ENCODE measurements around the gene CTSD. TPM values are rescaled to one million over a fixed set of nuclear protein-coding genes. Genes with fewer than 3 reads are reported as not detected.

CTSD gene
- polyA plus RNA-seq, 4 donors, result 537 to 799 (median 556) TPM

GRCh38 chr11:1734641-1735081 is 29.1 kb downstream of the CTSD start:
- peaks cover 1 to 11% of the 10 kb centered on the region in 2 donors for H3K9me3 ChIP-seq (ENCODE audit: control insufficient read depth in 2 of 2, insufficient read depth in 1 of 2, low read depth in 1 of 2, low read length in 1 of 2)
- DNase-seq, result no peak
- no peak overlapping the region for H3K27ac ChIP-seq (ENCODE audit: low read depth in 1 of 3, low read length in 2 of 3)
- no peak for FAIRE-seq
- no peaks in the 10 kb centered on the region for H3K36me3 ChIP-seq (ENCODE audit: control insufficient read depth in 3 of 3, insufficient read depth in 2 of 3, low read depth in 1 of 3, low read length in 3 of 3)
- H3K4me3 ChIP-seq (ENCODE audit: low read depth in 1 of 3, low read length in 3 of 3), result no peak overlapping the region
- 59 to 66% (median 60%) methylated on average over 10 of the region's 10 CpGs for WGBS, 3 donors
- peaks cover 0 to 35% (median 5%) of the 10 kb centered on the region in 3 donors for H3K27me3 ChIP-seq (ENCODE audit: control insufficient read depth in 3 of 3, insufficient read depth in 3 of 3, low read length in 3 of 3)
- no peaks in the 10 kb centered on the region for H3K4me1 ChIP-seq (ENCODE audit: control insufficient read depth in 3 of 3, insufficient read depth in 2 of 3, low read depth in 1 of 3, low read length in 2 of 3)

GRCh38 chr11:1733716-1734640 is 29.7 kb downstream of the CTSD start:
- no peaks in the 10 kb centered on the region for H3K36me3 ChIP-seq (ENCODE audit: control insufficient read depth in 3 of 3, insufficient read depth in 2 of 3, low read depth in 1 of 3, low read length in 3 of 3)
- DNase-seq, result no peak
- H3K4me1 ChIP-seq (ENCODE audit: control insufficient read depth in 3 of 3, insufficient read depth in 2 of 3, low read depth in 1 of 3, low read length in 2 of 3), result no peaks in the 10 kb centered on the region
- H3K9me3 ChIP-seq (ENCODE audit: control insufficient read depth in 2 of 2, insufficient read depth in 1 of 2, low read depth in 1 of 2, low read length in 1 of 2), result peaks cover 1 to 11% of the 10 kb centered on the region in 2 donors
- no peak overlapping the region for H3K27ac ChIP-seq (ENCODE audit: low read depth in 1 of 3, low read length in 2 of 3)
- peaks cover 0 to 33% (median 6%) of the 10 kb centered on the region in 3 donors for H3K27me3 ChIP-seq (ENCODE audit: control insufficient read depth in 3 of 3, insufficient read depth in 3 of 3, low read length in 3 of 3)
- 71 to 76% (median 73%) methylated on average over 27 to 28 of the region's 28 CpGs for WGBS, 3 donors
- no peak for FAIRE-seq
- H3K4me3 ChIP-seq (ENCODE audit: low read depth in 1 of 3, low read length in 3 of 3), result no peak overlapping the region

GRCh38 chr11:1733009-1733715 is 30.6 kb downstream of the CTSD start:
- DNase-seq, result no peak

GRCh38 chr11:1732418-1733008 is 31.2 kb downstream of the CTSD start:
- H3K36me3 ChIP-seq (ENCODE audit: control insufficient read depth in 3 of 3, insufficient read depth in 2 of 3, low read depth in 1 of 3, low read length in 3 of 3), result no peaks in the 10 kb centered on the region
- no peak overlapping the region for H3K4me3 ChIP-seq (ENCODE audit: low read depth in 1 of 3, low read length in 3 of 3)
- FAIRE-seq (no peak), DNase-seq (no peak)
- no peak overlapping the region for H3K27ac ChIP-seq (ENCODE audit: low read depth in 1 of 3, low read length in 2 of 3)
- H3K9me3 ChIP-seq (ENCODE audit: control insufficient read depth in 2 of 2, insufficient read depth in 1 of 2, low read depth in 1 of 2, low read length in 1 of 2), result peaks cover 1 to 11% of the 10 kb centered on the region in 2 donors
- H3K4me1 ChIP-seq (ENCODE audit: control insufficient read depth in 3 of 3, insufficient read depth in 2 of 3, low read depth in 1 of 3, low read length in 2 of 3), result no peaks in the 10 kb centered on the region
- peaks cover 0 to 30% (median 9%) of the 10 kb centered on the region in 3 donors for H3K27me3 ChIP-seq (ENCODE audit: control insufficient read depth in 3 of 3, insufficient read depth in 3 of 3, low read length in 3 of 3)
- WGBS, 3 donors, result 34 to 46% (median 44%) methylated on average over 13 of the region's 13 CpGs

More at GRCh38 chr11:1733009-1733715, 30.6 kb downstream of the CTSD start:
- Histone ChIP-seq H3K9me3 (ENCODE audit: control insufficient read depth in 2 of 2, insufficient read depth in 1 of 2, low read depth in 1 of 2, low read length in 1 of 2) (peaks cover 1 to 11% of the 10 kb centered on the region in 2 donors), H3K27ac (ENCODE audit: low read depth in 1 of 3, low read length in 2 of 3) (no peak overlapping the region), H3K36me3 (ENCODE audit: control insufficient read depth in 3 of 3, insufficient read depth in 2 of 3, low read depth in 1 of 3, low read length in 3 of 3) (no peaks in the 10 kb centered on the region), H3K4me3 (ENCODE audit: low read depth in 1 of 3, low read length in 3 of 3) (no peak overlapping the region), H3K27me3 (ENCODE audit: control insufficient read depth in 3 of 3, insufficient read depth in 3 of 3, low read length in 3 of 3) (peaks cover 0 to 32% (median 8%) of the 10 kb centered on the region in 3 donors), H3K4me1 (ENCODE audit: control insufficient read depth in 3 of 3, insufficient read depth in 2 of 3, low read depth in 1 of 3, low read length in 2 of 3) (no peaks in the 10 kb centered on the region)
- FAIRE-seq, result no peak
- WGBS, 3 donors, result 40 to 72% (median 62%) methylated on average over 14 of the region's 14 CpGs

GRCh38 chr11:1731451-1732059 is 32.2 kb downstream of the CTSD start:
- WGBS, 3 donors, result 81 to 93% (median 89%) methylated on average over 5 of the region's 5 CpGs
- no peak overlapping the region for H3K4me3 ChIP-seq (ENCODE audit: low read depth in 1 of 3, low read length in 3 of 3)
- no peak for DNase-seq
- FAIRE-seq, result no peak
- H3K9me3 ChIP-seq (ENCODE audit: control insufficient read depth in 2 of 2, insufficient read depth in 1 of 2, low read depth in 1 of 2, low read length in 1 of 2), result peaks cover 0 to 4% of the 10 kb centered on the region in 2 donors
- peaks cover 0 to 31% (median 4%) of the 10 kb centered on the region in 3 donors for H3K27me3 ChIP-seq (ENCODE audit: control insufficient read depth in 3 of 3, insufficient read depth in 3 of 3, low read length in 3 of 3)
- H3K27ac ChIP-seq (ENCODE audit: low read depth in 1 of 3, low read length in 2 of 3), result no peak overlapping the region
- H3K36me3 ChIP-seq (ENCODE audit: control insufficient read depth in 3 of 3, insufficient read depth in 2 of 3, low read depth in 1 of 3, low read length in 3 of 3), result no peaks in the 10 kb centered on the region
- H3K4me1 ChIP-seq (ENCODE audit: control insufficient read depth in 3 of 3, insufficient read depth in 2 of 3, low read depth in 1 of 3, low read length in 2 of 3), result no peaks in the 10 kb centered on the region

GRCh38 chr11:1730059-1730629 is 33.6 kb downstream of the CTSD start:
- Histone ChIP-seq H3K36me3 (ENCODE audit: control insufficient read depth in 3 of 3, insufficient read depth in 2 of 3, low read depth in 1 of 3, low read length in 3 of 3) (no peaks in the 10 kb centered on the region), H3K4me3 (ENCODE audit: low read depth in 1 of 3, low read length in 3 of 3) (no peak overlapping the region), H3K4me1 (ENCODE audit: control insufficient read depth in 3 of 3, insufficient read depth in 2 of 3, low read depth in 1 of 3, low read length in 2 of 3) (no peaks in the 10 kb centered on the region), H3K27ac (ENCODE audit: low read depth in 1 of 3, low read length in 2 of 3) (no peak overlapping the region), H3K9me3 (ENCODE audit: control insufficient read depth in 2 of 2, insufficient read depth in 1 of 2, low read depth in 1 of 2, low read length in 1 of 2) (no peaks in the 10 kb centered on the region), H3K27me3 (ENCODE audit: control insufficient read depth in 3 of 3, insufficient read depth in 3 of 3, low read length in 3 of 3) (peaks cover 0 to 34% (median 3%) of the 10 kb centered on the region in 3 donors)
- 67 to 69% (median 69%) methylated on average over 11 of the region's 11 CpGs for WGBS, 3 donors
- FAIRE-seq (no peak), DNase-seq (no peak)

GRCh38 chr11:1729692-1730011 is 34.1 kb downstream of the CTSD start:
- 63 to 70% (median 65%) methylated on average over 9 of the region's 9 CpGs for WGBS, 3 donors
- H3K36me3 ChIP-seq (ENCODE audit: control insufficient read depth in 3 of 3, insufficient read depth in 2 of 3, low read depth in 1 of 3, low read length in 3 of 3), result no peaks in the 10 kb centered on the region
- no peaks in the 10 kb centered on the region for H3K9me3 ChIP-seq (ENCODE audit: control insufficient read depth in 2 of 2, insufficient read depth in 1 of 2, low read depth in 1 of 2, low read length in 1 of 2)
- H3K4me3 ChIP-seq (ENCODE audit: low read depth in 1 of 3, low read length in 3 of 3), result no peak overlapping the region
- no peak overlapping the region for H3K27ac ChIP-seq (ENCODE audit: low read depth in 1 of 3, low read length in 2 of 3)
- H3K4me1 ChIP-seq (ENCODE audit: control insufficient read depth in 3 of 3, insufficient read depth in 2 of 3, low read depth in 1 of 3, low read length in 2 of 3), result no peaks in the 10 kb centered on the region
- DNase-seq, result no peak
- FAIRE-seq, result no peak
- H3K27me3 ChIP-seq (ENCODE audit: control insufficient read depth in 3 of 3, insufficient read depth in 3 of 3, low read length in 3 of 3), result peaks cover 0 to 31% (median 3%) of the 10 kb centered on the region in 3 donors
